ENCODE results near the gene NADK2. TPM values are rescaled to one million over a fixed set of nuclear protein-coding genes. Genes with fewer than 3 reads are reported as not detected.

NADK2 gene
- total RNA-seq, 1 experiment from 2014 or later, result 12.2 TPM

- H2BK15ac ChIP-seq (ENCODE audit: low read depth, low read length), result no peak overlapping the region
- no peak overlapping the region for H3K56ac ChIP-seq (ENCODE audit: insufficient read length, low read depth, low read length)
- H3K36me3 Mint-ChIP-seq (ENCODE audit: insufficient read depth in 1 of 3, low read depth in 3 of 3), result peaks cover 28 to 93% (median 87%) of the 10 kb centered on the region in 3 experiments; a peak in 6 of 7 replicates
- no peaks in the 10 kb centered on the region for H3K9me3 ChIP-seq (ENCODE audit: control insufficient read depth, low read depth, low read length)
- TF ChIP-seq CTCF (conservative IDR thresholded peaks at IDR 0.05), result no peak
- no peak overlapping the region for H4K8ac ChIP-seq (replicated peaks; ENCODE audit: insufficient read length, low read depth, low read length)
- H3K27ac ChIP-seq (ENCODE audit: insufficient read length, low read depth, low read length), result no peak overlapping the region
- no peak overlapping the region for H3K4me3 Mint-ChIP-seq
- H2AFZ ChIP-seq (ENCODE audit: low read length), result no peak overlapping the region
- no peaks in the 10 kb centered on the region for H3K4me1 ChIP-seq (ENCODE audit: insufficient read depth, low read length)
- no peak overlapping the region for H3K9ac ChIP-seq (ENCODE audit: extremely low read depth, insufficient read length, low read length)
- H3K4me2 ChIP-seq (ENCODE audit: insufficient read depth, insufficient read length, low read length), result no peak overlapping the region
- no peaks in the 10 kb centered on the region for H3K9me3 Mint-ChIP-seq
- H2BK5ac ChIP-seq (ENCODE audit: insufficient read length, low read length), result no peak overlapping the region
- H2BK12ac ChIP-seq (ENCODE audit: insufficient read length, low read depth, low read length), result no peak overlapping the region
- no peak overlapping the region for H3T11ph ChIP-seq (ENCODE audit: low read length)
- H3K79me1 ChIP-seq (ENCODE audit: insufficient read depth, low read depth, low read length, poor library complexity, severe bottlenecking), result no peaks in the 10 kb centered on the region
- H2BK120ac ChIP-seq (ENCODE audit: low read depth, low read length, poor library complexity, severe bottlenecking), result no peak overlapping the region
- no peaks in the 10 kb centered on the region for H3K4me1 Mint-ChIP-seq
- no peak overlapping the region for H3K14ac ChIP-seq (ENCODE audit: insufficient read depth, low read length)
- no peak for DNase-seq
- no peak overlapping the region for H3K4ac ChIP-seq (ENCODE audit: low read depth, low read length)
- H4K5ac ChIP-seq (ENCODE audit: insufficient read length, low read depth, low read length), result no peak overlapping the region
- no peak overlapping the region for H2BK20ac ChIP-seq (ENCODE audit: low read depth, low read length, poor library complexity, severe bottlenecking)
- no peaks in the 10 kb centered on the region for H3K23me2 ChIP-seq (ENCODE audit: insufficient read length, low read depth, low read length, poor library complexity, severe bottlenecking)
- no peaks in the 10 kb centered on the region for H3K27me3 ChIP-seq (ENCODE audit: insufficient read depth, low read length)
- no peak overlapping the region for H2AK5ac ChIP-seq (ENCODE audit: insufficient read length, low read length)
- no peak overlapping the region for H3K23ac ChIP-seq (ENCODE audit: insufficient read length, low read depth, low read length)
- no peak overlapping the region for H3K18ac ChIP-seq (ENCODE audit: insufficient read length, low read depth, low read length)
- no peak overlapping the region for H3K27ac Mint-ChIP-seq
- no peak overlapping the region for H4K91ac ChIP-seq (ENCODE audit: insufficient read length, low read depth, low read length)
- H3K27me3 Mint-ChIP-seq (ENCODE audit: low read depth), result no peaks in the 10 kb centered on the region
- no peaks in the 10 kb centered on the region for H3K79me2 ChIP-seq (ENCODE audit: insufficient read depth, low read length)
- H4K20me1 ChIP-seq (ENCODE audit: control insufficient read depth, insufficient read depth, insufficient read length), result no peaks in the 10 kb centered on the region
- no CpG with 5 or more reads among the region's 5 CpGs for WGBS (ENCODE audit: extremely low coverage, insufficient read length, low lambda C conversion rate)
These were observed 70.8 kb downstream of the NADK2 start for GRCh38 chr5:36170832-36171424.
